EH (cell line): ENCODE results near the gene SORCS1.

ENCODE experiments used
- DNase-seq: peaks from one replicate; pipeline ENCODE4 v3.0.0-alpha.2; 2015; ENCODE audit warnings: low read depth

The SORCS1 gene

GRCh38 chr10:106815427-106816043, 349.0 kb downstream of the SORCS1 start:
- no peak for DNase-seq

- no peak for DNase-seq
Observed at GRCh38 chr10:106804992-106805582, 359.4 kb downstream of the SORCS1 start.

- no peak for DNase-seq
Observed at GRCh38 chr10:106802949-106803348, 361.6 kb downstream of the SORCS1 start.

GRCh38 chr10:106799776-106800175, 364.7 kb downstream of the SORCS1 start:
- no peak for DNase-seq

- no peak for DNase-seq
Observed at GRCh38 chr10:106795619-106796018, 368.9 kb downstream of the SORCS1 start.

- no peak for DNase-seq
Observed at GRCh38 chr10:106793617-106794016, 370.9 kb downstream of the SORCS1 start.

- no peak for DNase-seq
Observed at GRCh38 chr10:106789623-106790022, 374.9 kb downstream of the SORCS1 start.

GRCh38 chr10:106788982-106789381, 375.5 kb downstream of the SORCS1 start:
- no peak for DNase-seq

GRCh38 chr10:106785528-106785927, 379.0 kb downstream of the SORCS1 start:
- no peak for DNase-seq

GRCh38 chr10:106780632-106781031, 383.9 kb downstream of the SORCS1 start:
- no peak for DNase-seq

GRCh38 chr10:106777841-106778240, 386.7 kb downstream of the SORCS1 start:
- DNase-seq = no peak

GRCh38 chr10:106775127-106775526, 389.4 kb downstream of the SORCS1 start:
- DNase-seq = no peak

GRCh38 chr10:106772957-106773356, 391.5 kb downstream of the SORCS1 start:
- no peak for DNase-seq

GRCh38 chr10:106771154-106771553, 393.4 kb downstream of the SORCS1 start:
- no peak for DNase-seq

GRCh38 chr10:106768204-106768603, 396.3 kb downstream of the SORCS1 start:
- DNase-seq = no peak

GRCh38 chr10:106765928-106766327, 398.6 kb downstream of the SORCS1 start:
- DNase-seq = no peak

GRCh38 chr10:106765241-106765754, 399.2 kb downstream of the SORCS1 start:
- DNase-seq = no peak

- DNase-seq = no peak
Observed at GRCh38 chr10:106764360-106764759, 400.1 kb downstream of the SORCS1 start.

- no peak for DNase-seq
Observed at GRCh38 chr10:106761906-106762305, 402.6 kb downstream of the SORCS1 start.

GRCh38 chr10:106757521-106757920, 407.0 kb downstream of the SORCS1 start:
- no peak for DNase-seq

GRCh38 chr10:106751091-106751490, 413.4 kb downstream of the SORCS1 start:
- DNase-seq = no peak

- no peak for DNase-seq
Observed at GRCh38 chr10:106746868-106747267, 417.6 kb downstream of the SORCS1 start.

- DNase-seq = no peak
Observed at GRCh38 chr10:106741006-106741530, 423.4 kb downstream of the SORCS1 start.

- no peak for DNase-seq
Observed at GRCh38 chr10:106740071-106740470, 424.4 kb downstream of the SORCS1 start.
